Endothelial cell of umbilical vein (primary cell): ENCODE data around the gene MCUR1.

ENCODE experiments used
- EZH2 ChIP-seq: IDR thresholded peaks from 2 replicates; pipeline ENCODE4 v1.6.1; 2012; ENCODE audit warnings: borderline replicate concordance, low read depth, mild to moderate bottlenecking, moderate library complexity, low read length, inconsistent platforms; ENCODE audit not compliant: severe bottlenecking
- FOS ChIP-seq: IDR thresholded peaks from 2 replicates; pipeline ENCODE4 v1.6.1; 2011; ENCODE audit warnings: mild to moderate bottlenecking, low read length, moderate library complexity, borderline replicate concordance; ENCODE audit not compliant: insufficient read depth
- JUN ChIP-seq: IDR thresholded peaks from 2 replicates; pipeline ENCODE4 v1.6.1; 2011; ENCODE audit warnings: borderline replicate concordance, low read depth; ENCODE audit not compliant: insufficient read length, insufficient read depth
- MYC ChIP-seq: IDR thresholded peaks from one replicate; pipeline ENCODE4 v1.6.1; 2011; ENCODE audit warnings: mild to moderate bottlenecking, low read depth, low read length
- POLR2A ChIP-seq: IDR thresholded peaks from 2 replicates; pipeline ENCODE4 v1.6.1; 2012; ENCODE audit warnings: low read depth, mild to moderate bottlenecking, control low read depth, low read length
- POLR2AphosphoS5 ChIP-seq: IDR thresholded peaks from 2 replicates; pipeline ENCODE4 v1.6.1; 2012; ENCODE audit warnings: low read depth, mild to moderate bottlenecking, control low read depth, low read length, moderate library complexity; ENCODE audit not compliant: insufficient read depth
- TF ChIP-seq, protein P1 (sequence below), 2 donors: IDR thresholded peaks; 1 replicate in 1 of 2; 2 replicates in 1 of 2; pipeline ENCODE4 v1.5.1; 2011; ENCODE audit warnings: low read length in 2 of 2, mild to moderate bottlenecking in 2 of 2, moderate library complexity in 2 of 2, control low read depth in 1 of 2, inconsistent platforms in 1 of 2, low read depth in 1 of 2; ENCODE audit not compliant: insufficient read depth in 1 of 2; ENCODE audit errors: extremely low read depth in 1 of 2
- TF ChIP-seq, protein P2 (sequence below): IDR thresholded peaks from 2 replicates; pipeline ENCODE4 v1.6.1; 2011; ENCODE audit not compliant: insufficient read depth, insufficient read length

DNA sequence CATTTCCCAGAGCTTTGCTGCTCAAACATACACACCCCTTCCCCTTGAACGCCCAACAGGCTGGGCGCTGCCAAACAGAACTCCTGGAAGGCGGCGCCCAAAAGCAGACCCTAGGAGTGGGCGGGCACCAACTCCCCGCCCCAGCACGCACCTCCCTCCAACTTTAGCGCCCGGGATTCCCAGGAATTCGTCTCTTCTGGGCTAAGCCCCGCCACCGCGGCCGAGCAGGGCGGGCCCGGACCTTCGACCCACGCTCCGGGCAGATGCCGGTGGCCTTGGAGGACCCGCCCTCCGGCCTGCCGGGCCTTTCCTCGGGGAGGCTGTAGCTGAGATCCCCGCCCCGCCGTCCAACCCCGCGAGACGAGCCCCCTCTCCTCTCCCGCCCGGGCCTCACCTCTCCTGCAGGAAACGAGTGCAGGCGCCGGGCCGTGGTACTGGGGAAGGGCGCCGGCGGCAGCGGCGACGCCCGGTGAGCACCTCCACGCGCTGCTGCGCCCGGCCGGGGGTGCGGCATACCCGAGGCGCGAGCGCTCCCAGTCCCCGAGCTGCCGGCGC is 659 bp downstream of the MCUR1 start:
- TF ChIP-seq, protein P1, sequence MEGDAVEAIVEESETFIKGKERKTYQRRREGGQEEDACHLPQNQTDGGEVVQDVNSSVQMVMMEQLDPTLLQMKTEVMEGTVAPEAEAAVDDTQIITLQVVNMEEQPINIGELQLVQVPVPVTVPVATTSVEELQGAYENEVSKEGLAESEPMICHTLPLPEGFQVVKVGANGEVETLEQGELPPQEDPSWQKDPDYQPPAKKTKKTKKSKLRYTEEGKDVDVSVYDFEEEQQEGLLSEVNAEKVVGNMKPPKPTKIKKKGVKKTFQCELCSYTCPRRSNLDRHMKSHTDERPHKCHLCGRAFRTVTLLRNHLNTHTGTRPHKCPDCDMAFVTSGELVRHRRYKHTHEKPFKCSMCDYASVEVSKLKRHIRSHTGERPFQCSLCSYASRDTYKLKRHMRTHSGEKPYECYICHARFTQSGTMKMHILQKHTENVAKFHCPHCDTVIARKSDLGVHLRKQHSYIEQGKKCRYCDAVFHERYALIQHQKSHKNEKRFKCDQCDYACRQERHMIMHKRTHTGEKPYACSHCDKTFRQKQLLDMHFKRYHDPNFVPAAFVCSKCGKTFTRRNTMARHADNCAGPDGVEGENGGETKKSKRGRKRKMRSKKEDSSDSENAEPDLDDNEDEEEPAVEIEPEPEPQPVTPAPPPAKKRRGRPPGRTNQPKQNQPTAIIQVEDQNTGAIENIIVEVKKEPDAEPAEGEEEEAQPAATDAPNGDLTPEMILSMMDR (IDR thresholded peaks at IDR 0.05; ENCODE audit: extremely low read depth in 1 of 2, insufficient read depth in 1 of 2, low read depth in 1 of 2, low read length in 2 of 2), result no peak
- TF ChIP-seq POLR2A (no peak), EZH2 (no peak), POLR2AphosphoS5 (no peak), JUN (no peak), FOS (no peak), MYC (no peak)
- TF ChIP-seq, protein P2, sequence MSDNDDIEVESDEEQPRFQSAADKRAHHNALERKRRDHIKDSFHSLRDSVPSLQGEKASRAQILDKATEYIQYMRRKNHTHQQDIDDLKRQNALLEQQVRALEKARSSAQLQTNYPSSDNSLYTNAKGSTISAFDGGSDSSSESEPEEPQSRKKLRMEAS, result no peak
